Kidney epithelial cell (primary cell): ENCODE results near the gene BMPR1B. TPM values are rescaled to one million over a fixed set of nuclear protein-coding genes. Genes with fewer than 3 reads are reported as not detected.

Source experiments
- DNase-seq: peaks from one replicate; pipeline ENCODE4 v3.0.0-alpha.2; 2010; ENCODE audit warnings: low read depth
- H3K27me3 ChIP-seq: 2 replicates; pipeline ENCODE4 v1.6.0; 2011; ENCODE audit warnings: low read length; ENCODE audit not compliant: control insufficient read depth, insufficient read depth
- H3K36me3 ChIP-seq: 2 replicates; pipeline ENCODE4 v1.5.1; 2011; ENCODE audit warnings: low read length; ENCODE audit not compliant: control insufficient read depth, insufficient read depth
- H3K4me3 ChIP-seq: 2 replicates; pipeline ENCODE4 v1.5.1; 2011; ENCODE audit warnings: low read depth, mild to moderate bottlenecking, control low read depth, low read length
- CTCF ChIP-seq: IDR thresholded peaks from 2 replicates; pipeline ENCODE4 v1.5.1; 2011; ENCODE audit warnings: mild to moderate bottlenecking, moderate library complexity, low read length, control low read depth, inconsistent platforms; ENCODE audit not compliant: insufficient read depth, poor library complexity, severe bottlenecking
- total RNA-seq: library from RNA; depleted of rRNA; stranded (reverse); fragments of >200 nt; gene quantifications from 2 replicates; pipeline ENCODE4 v1.2.3, GENCODE V29; 2015

Gene BMPR1B
- total RNA-seq, 1 donor from 2014 or later = 9.2 TPM

- Histone ChIP-seq H3K4me3 (no peak overlapping the region), H3K36me3 (no peaks in the 10 kb centered on the region), H3K27me3 (no peaks in the 10 kb centered on the region)
- TF ChIP-seq CTCF = no peak
- no peak for DNase-seq
Observed at GRCh38 chr4:95190751-95191436, 433.1 kb downstream of the BMPR1B start.

- no peak for DNase-seq
- Histone ChIP-seq H3K4me3 (no peak overlapping the region), H3K36me3 (no peaks in the 10 kb centered on the region), H3K27me3 (no peaks in the 10 kb centered on the region)
- TF ChIP-seq CTCF = no peak
Observed at GRCh38 chr4:95191537-95191936, 433.8 kb downstream of the BMPR1B start.

GRCh38 chr4:95193391-95194224 lies 435.9 kb downstream of the BMPR1B start:
- H3K27me3 ChIP-seq = no peaks in the 10 kb centered on the region
- no peaks in the 10 kb centered on the region for H3K36me3 ChIP-seq
- TF ChIP-seq CTCF = no peak
- H3K4me3 ChIP-seq = no peak overlapping the region
- DNase-seq = no peak

- Histone ChIP-seq H3K27me3 (no peaks in the 10 kb centered on the region), H3K4me3 (no peak overlapping the region), H3K36me3 (no peaks in the 10 kb centered on the region)
- no peak for TF ChIP-seq CTCF
- no peak for DNase-seq
Observed at GRCh38 chr4:95197353-95197752, 439.6 kb downstream of the BMPR1B start.

- no peaks in the 10 kb centered on the region for H3K36me3 ChIP-seq
- no peak for TF ChIP-seq CTCF
- no peak for DNase-seq
- no peaks in the 10 kb centered on the region for H3K27me3 ChIP-seq
- H3K4me3 ChIP-seq = no peak overlapping the region
Observed at GRCh38 chr4:95198961-95199360, 441.2 kb downstream of the BMPR1B start.
